Hematopoietic multipotent progenitor cell treated with erythropoietin and hydrocortisone succinate and interleukin-3 and kit ligand, for 15 days (in vitro differentiated cells): Measurements from ENCODE around the gene MAGOH.
A peak's percentile ranks its signal among the peaks of the same experiment; 100 is the strongest.
"Not testable (repeated sequence)": the region's sequence is repeated elsewhere in the genome, so short reads cannot be mapped to it uniquely, and the experiment has no call there.

ENCODE experiments used
- DNase-seq: peaks from one replicate; pipeline ENCODE4 v3.0.0-alpha.2; 2015; ENCODE audit warnings: low spot score

Gene MAGOH

DNA sequence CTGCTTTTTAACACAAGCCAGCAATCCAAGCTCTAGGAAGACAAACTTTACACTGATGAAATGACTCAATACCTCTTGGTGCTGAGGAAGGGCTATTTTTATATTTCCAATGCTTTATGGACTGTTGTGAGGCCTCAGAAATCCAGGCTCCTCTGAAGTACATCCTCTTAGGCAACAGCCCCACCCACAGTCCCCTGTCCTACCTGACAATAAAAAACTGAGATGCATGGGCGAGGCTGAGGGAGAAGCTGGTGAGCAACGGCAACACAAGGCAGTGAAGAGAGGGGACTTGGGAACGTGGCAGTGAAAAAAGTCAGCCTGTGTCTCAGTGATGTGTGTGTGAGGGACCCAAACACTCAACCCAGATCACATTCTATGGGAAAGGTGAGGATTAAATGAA is 51.8 kb downstream of the MAGOH start:
- DNase-seq = no peak

DNA sequence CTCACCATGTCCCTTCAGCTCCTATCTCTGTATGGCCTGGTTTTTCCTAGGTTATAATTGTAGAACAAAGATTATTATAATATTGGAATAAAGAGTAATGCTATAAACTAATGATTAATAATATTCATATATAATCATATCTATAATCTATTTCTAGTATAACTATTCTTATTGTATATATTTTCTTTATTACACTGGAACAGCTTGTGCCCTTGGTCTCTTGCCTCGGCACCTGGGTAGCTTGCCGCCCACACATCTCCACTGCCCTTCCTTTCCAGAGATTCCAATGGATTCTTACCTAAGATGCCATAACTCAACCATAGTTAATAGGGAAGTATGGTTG is 52.4 kb downstream of the MAGOH start:
- not testable (repeated sequence) for DNase-seq

DNA sequence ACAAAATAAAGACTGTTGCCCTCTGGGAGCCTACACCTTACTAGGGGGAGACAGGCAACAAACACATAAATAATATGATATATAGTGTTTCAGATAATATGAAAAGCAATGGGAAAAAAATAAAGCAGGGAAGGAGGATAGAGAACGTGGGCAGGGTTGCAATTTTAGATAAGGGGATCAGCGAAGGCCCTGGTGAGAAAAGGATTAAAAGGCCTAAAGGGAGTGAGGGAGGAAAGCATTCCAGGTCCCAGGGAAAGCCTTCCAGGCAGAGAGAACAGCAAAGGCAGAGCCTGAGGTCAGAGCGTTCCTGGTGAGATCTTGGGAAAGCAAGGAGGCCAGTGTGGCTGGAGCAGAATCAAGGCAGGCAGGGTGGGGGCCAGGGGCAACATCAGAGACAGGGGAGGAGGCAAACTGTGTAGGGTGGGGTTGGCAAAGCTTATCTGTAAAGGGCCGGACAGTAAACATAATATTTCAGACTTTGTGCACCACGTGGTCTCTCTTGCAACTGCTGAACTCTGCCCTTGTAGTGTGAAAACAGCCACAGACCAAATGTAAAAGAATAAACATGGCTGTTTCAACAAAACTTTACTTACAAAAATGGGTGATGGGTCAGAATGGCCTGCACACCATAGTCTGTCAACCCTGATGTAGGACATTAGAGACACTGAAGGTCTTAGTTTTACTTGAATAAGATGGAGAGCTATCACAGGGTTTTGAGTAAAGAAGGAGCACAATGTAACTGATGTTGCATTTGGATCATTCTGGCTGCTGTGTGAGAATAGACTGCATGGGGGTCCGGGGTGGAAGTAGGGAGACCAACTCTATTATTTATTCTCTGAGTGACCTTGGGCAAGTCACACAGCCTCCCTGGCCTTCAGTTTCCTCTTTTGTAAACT is 55.0 kb downstream of the MAGOH start:
- peak; percentile 64 for DNase-seq

DNA sequence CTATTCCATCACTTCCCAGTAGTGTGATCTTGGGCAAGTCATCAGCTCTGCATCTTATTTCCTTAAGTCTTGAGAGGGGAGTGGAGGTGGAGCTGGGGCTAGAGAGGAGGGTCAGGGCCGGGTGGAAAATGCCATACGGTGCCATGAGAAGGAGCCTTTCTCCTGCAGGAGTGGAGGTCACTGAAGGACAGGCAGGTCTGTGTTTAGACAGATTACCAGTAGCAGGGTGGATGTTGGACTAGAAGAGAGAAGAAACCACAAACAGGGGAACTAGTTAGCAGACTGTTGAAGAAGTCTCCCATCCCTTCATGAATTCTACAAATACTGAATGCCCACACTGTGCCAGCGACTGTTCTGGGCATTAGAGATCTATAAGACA is 55.6 kb downstream of the MAGOH start:
- DNase-seq = no peak

DNA sequence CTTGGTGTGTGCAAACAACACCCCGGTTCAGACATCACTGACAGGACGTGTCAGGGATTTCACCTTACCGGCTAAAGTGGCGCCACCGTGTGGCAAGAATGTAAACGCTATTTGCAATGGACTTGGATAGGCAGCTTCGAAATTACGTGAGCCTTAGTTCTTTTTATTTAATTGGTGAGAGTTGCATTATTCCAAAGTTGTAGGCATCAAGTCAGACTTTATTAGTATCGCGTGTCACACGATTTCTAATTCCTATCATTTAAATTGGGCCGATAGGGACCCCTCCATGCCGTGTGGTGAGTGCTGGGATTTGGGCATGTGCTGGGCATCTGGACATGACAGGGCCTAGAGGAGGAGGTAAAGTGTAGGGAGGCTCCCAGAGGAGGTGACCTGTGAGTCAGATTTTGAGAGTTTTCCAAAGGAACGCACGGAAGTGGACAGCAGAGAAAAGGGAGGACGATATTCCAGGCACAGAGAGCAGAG is 56.2 kb downstream of the MAGOH start:
- peak; percentile 84 for DNase-seq

DNA sequence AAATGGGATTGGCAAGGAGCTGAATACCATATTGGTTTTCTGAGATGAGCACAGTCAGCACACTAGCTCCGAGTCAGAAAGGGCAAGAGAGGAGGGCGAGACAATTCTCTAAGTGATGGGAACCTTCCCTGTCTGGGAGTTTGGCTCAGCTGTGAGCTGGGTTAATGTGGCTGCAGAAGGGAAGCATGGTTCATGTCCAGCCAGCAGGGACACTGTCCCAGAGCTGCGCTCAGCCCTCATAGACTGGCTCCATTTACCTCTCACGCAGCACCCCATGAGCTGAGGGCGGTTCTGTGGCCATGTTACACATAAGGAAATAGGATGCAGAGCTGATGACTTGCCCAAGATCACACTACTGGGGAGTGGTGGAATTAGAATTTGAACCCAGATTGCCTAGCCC is 57.4 kb downstream of the MAGOH start:
- DNase-seq = no peak

DNA sequence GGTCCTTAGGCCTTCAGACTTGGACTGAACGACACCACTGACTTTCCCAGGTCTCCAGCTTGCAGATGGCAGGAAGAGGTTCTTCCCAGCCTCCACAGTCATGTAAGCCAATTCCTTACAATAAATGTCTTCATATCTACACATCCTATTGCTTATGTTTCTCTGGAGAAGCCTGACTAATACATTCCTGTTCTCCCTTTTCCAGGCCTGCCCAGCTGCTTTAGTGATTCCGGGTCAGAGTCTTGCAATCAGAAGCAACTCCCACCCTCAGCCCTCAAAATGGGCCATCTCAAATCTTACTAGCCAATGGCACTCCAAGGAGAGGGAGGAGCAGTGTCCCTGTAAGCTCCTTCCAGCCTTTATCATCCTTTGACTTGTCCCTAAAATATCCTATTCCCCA is 58.1 kb downstream of the MAGOH start:
- no peak for DNase-seq
